ENCODE results near the gene TMEM256.

- TF ChIP-seq CTCF (IDR thresholded peaks at IDR 0.05) (peak; percentile 16; the same call in 1 of the 2 replicates), ZFX (IDR thresholded peaks at IDR 0.05; ENCODE audit: borderline replicate concordance) (no peak)
Observed at GRCh38 chr17:7380855-7381683, 22.8 kb downstream of the TMEM256 start, which contains the start of gene TNK1.

Measured in 22Rv1 (cell line).